HCT116 (cell line): ENCODE measurements around the gene KIFC1. TPM values are rescaled to one million over a fixed set of nuclear protein-coding genes. Genes with fewer than 3 reads are reported as not detected.

Experiments used
- ATAC-seq: fragments of 200-7000 bp; cut with Tn5 transposase; 2 replicates; pipeline ENCODE4 v1.9.1; 2020; ENCODE audit warnings: mild to moderate bottlenecking, moderate library complexity
- BruUV-seq: library from RNA; stranded (reverse); fragments of 400-500 nt; replicated peaks from 2 replicates; lab custom pipeline; 2021; lab: Mats Ljungman, UMichigan
- CTCF ChIA-PET: fragments of 300-600 bp; sonication (Branson Sonifier 250); formaldehyde crosslinking; loops from one replicate; lab custom pipeline; 2021; ENCODE audit warnings: antibody characterized with exemption; lab: Charles Lee
- POLR2A ChIA-PET: fragments of 300-600, 350-600 bp; sonication (Branson Sonifier 250); formaldehyde crosslinking; loops from one replicate; lab custom pipeline; 2021; ENCODE audit warnings: antibody characterized with exemption; lab: Charles Lee
- RAD21 ChIA-PET, 2 experiments: fragments of 300-600 bp; sonication (Branson Sonifier 250); formaldehyde crosslinking; loops; one replicate each; lab custom pipeline; 2023; ENCODE audit warnings: low total read pairs in 2 of 2; ENCODE audit not compliant: uncharacterized antibody in 2 of 2, unreplicated experiment in 2 of 2, low non-redundant PET in 1 of 2; lab: Charles Lee
- DNase-seq: peaks from one replicate; pipeline ENCODE4 v3.0.0-alpha.2; 2010; ENCODE audit warnings: low read depth, low spot score
- H2AFZ ChIP-seq: fragments of 200-600 bp; shearing (Covaris generic), sonication (generic); 2 replicates; pipeline ENCODE4 v1.6.1; 2017; ENCODE audit warnings: low read depth, mixed run types, mixed read lengths, antibody characterized with exemption, low read length; ENCODE audit not compliant: poor library complexity, severe bottlenecking
- H3K27ac ChIP-seq: 2 replicates; pipeline ENCODE4 v1.5.1; 2012; ENCODE audit warnings: low read depth, low read length
- H3K27me3 ChIP-seq: fragments of 200-600 bp; sonication (generic); 2 replicates; pipeline ENCODE4 v1.6.1; 2016; ENCODE audit warnings: mixed run types, low read length, mixed read lengths; ENCODE audit not compliant: insufficient read depth
- H3K36me3 ChIP-seq, 2 experiments: fragments of 200-500 bp in 1 of 2; fragments of 200-600 bp in 1 of 2; sonication (Bioruptor generic) in 1 of 2; sonication (generic) in 1 of 2; 2 replicates each; pipeline versions ENCODE4 v1.5.1 to v1.6.1; 2014 to 2016; ENCODE audit warnings: low read length in 2 of 2, inconsistent platforms in 1 of 2, mixed read lengths in 1 of 2, mixed run types in 1 of 2; ENCODE audit not compliant: insufficient read depth in 2 of 2, control insufficient read depth in 1 of 2
- H3K4me1 ChIP-seq, 2 experiments: fragments of 200-600 bp in 1 of 2; sonication (generic) in 1 of 2; 2 replicates each; pipeline versions ENCODE4 v1.5.1 to v1.6.1; 2012 to 2017; ENCODE audit warnings: low read length in 2 of 2, inconsistent platforms in 1 of 2, mild to moderate bottlenecking in 1 of 2, mixed read lengths in 1 of 2, mixed run types in 1 of 2, moderate library complexity in 1 of 2; ENCODE audit not compliant: insufficient read depth in 2 of 2, control insufficient read depth in 1 of 2
- H3K4me2 ChIP-seq: fragments of 200-600 bp; sonication (generic); 2 replicates; pipeline ENCODE4 v1.6.1; 2017; ENCODE audit warnings: mixed run types, low read length, mixed read lengths
- H3K4me3 ChIP-seq, 2 experiments: fragments of 200-600 bp in 1 of 2; sonication (generic) in 1 of 2; replicated peaks in 1 of 2; 2 replicates each; pipeline ENCODE4 v1.5.1; 2011 to 2016; ENCODE audit warnings: low read length in 2 of 2, control low read depth in 1 of 2, low read depth in 1 of 2, mild to moderate bottlenecking in 1 of 2, mixed read lengths in 1 of 2, mixed run types in 1 of 2
- H3K79me2 ChIP-seq: fragments of 200-600 bp; sonication (generic); 2 replicates; pipeline ENCODE4 v1.6.1; 2017; ENCODE audit warnings: mild to moderate bottlenecking, mixed run types, low read length, moderate library complexity, mixed read lengths; ENCODE audit not compliant: insufficient read depth
- H3K9ac ChIP-seq: fragments of 200-600 bp; sonication (generic); 2 replicates; pipeline ENCODE4 v1.6.1; 2016; ENCODE audit warnings: low read length, mixed read lengths
- H3K9me2 ChIP-seq: fragments of 200-600 bp; sonication (generic), shearing (Covaris generic); 2 replicates; pipeline ENCODE4 v1.6.1; 2017; ENCODE audit warnings: mixed run types, mild to moderate bottlenecking, moderate library complexity; ENCODE audit not compliant: insufficient read depth
- H3K9me3 ChIP-seq, 2 experiments: fragments of 200-500 bp in 1 of 2; fragments of 200-600 bp in 1 of 2; sonication (Bioruptor generic) in 1 of 2; sonication (generic) in 1 of 2; 2 replicates each; pipeline ENCODE4 v1.6.1; 2014 to 2017; ENCODE audit warnings: low read length in 2 of 2, mixed read lengths in 2 of 2, inconsistent platforms in 1 of 2, low read depth in 1 of 2, mild to moderate bottlenecking in 1 of 2, mixed run types in 1 of 2, moderate library complexity in 1 of 2; ENCODE audit not compliant: control insufficient read depth in 1 of 2, insufficient read depth in 1 of 2
- H4K20me1 ChIP-seq: fragments of 200-600 bp; sonication (generic), shearing (Covaris generic); 2 replicates; pipeline ENCODE4 v1.6.1; 2017; ENCODE audit warnings: mixed run types, mild to moderate bottlenecking, moderate library complexity; ENCODE audit not compliant: insufficient read depth
- CBX3 ChIP-seq: IDR thresholded peaks from 2 replicates; pipeline ENCODE4 v1.6.1; 2012; ENCODE audit warnings: low read depth
- EGR1 ChIP-seq: IDR thresholded peaks from 2 replicates; pipeline ENCODE4 v1.6.1; 2012; ENCODE audit warnings: low read depth
- ELF1 ChIP-seq: IDR thresholded peaks from 2 replicates; pipeline ENCODE4 v1.6.1; 2012; ENCODE audit warnings: low read depth, borderline replicate concordance
- EZH2 ChIP-seq: fragments of 200-600 bp; sonication (generic); IDR thresholded peaks from 2 replicates; pipeline ENCODE4 v1.6.1; 2017; ENCODE audit warnings: antibody characterized with exemption, mixed run types
- EZH2phosphoT487 ChIP-seq: fragments of 200-600 bp; IDR thresholded peaks from 2 replicates; pipeline ENCODE4 v1.6.1; 2018; ENCODE audit warnings: antibody characterized with exemption, borderline replicate concordance
- JUND ChIP-seq: IDR thresholded peaks from 2 replicates; pipeline ENCODE4 v1.6.1; 2012
- POLR2A ChIP-seq: IDR thresholded peaks from 2 replicates; pipeline ENCODE4 v1.7.0; 2011; ENCODE audit warnings: borderline replicate concordance; ENCODE audit not compliant: insufficient read depth, insufficient read length; ENCODE audit errors: extremely low read depth
- SIN3A ChIP-seq: IDR thresholded peaks from 2 replicates; pipeline ENCODE4 v1.6.1; 2012; ENCODE audit warnings: low read depth
- SP1 ChIP-seq: IDR thresholded peaks from 2 replicates; pipeline ENCODE4 v1.6.1; 2012; ENCODE audit warnings: low read depth
- SRF ChIP-seq: IDR thresholded peaks from 2 replicates; pipeline ENCODE4 v1.6.1; 2012; ENCODE audit warnings: low read depth
- TCF7L2 ChIP-seq: IDR thresholded peaks from 2 replicates; pipeline ENCODE4 v1.7.0; 2011; ENCODE audit warnings: borderline replicate concordance, inconsistent platforms; ENCODE audit not compliant: insufficient read depth, insufficient read length; ENCODE audit errors: extremely low read depth
- YY1 ChIP-seq: IDR thresholded peaks from 2 replicates; pipeline ENCODE4 v1.6.1; 2011; ENCODE audit warnings: low read length, low read depth, moderate library complexity, mild to moderate bottlenecking; ENCODE audit not compliant: insufficient replicate concordance; ENCODE audit errors: extremely low read depth
- ZBTB33 ChIP-seq: IDR thresholded peaks from 2 replicates; pipeline ENCODE4 v1.6.1; 2011; ENCODE audit warnings: mild to moderate bottlenecking, low read length, moderate library complexity; ENCODE audit not compliant: insufficient replicate concordance; ENCODE audit errors: extremely low read depth
- ZNF274 ChIP-seq: fragments of 200-500 bp; sonication (Bioruptor generic); IDR thresholded peaks from 2 replicates; pipeline ENCODE4 v1.6.1; 2014; ENCODE audit warnings: mild to moderate bottlenecking, low read depth, low read length, inconsistent platforms
- intact Hi-C: fragments of 100-400 bp; cut with micrococcal nuclease; formaldehyde crosslinking; loops from 2 replicates; pipeline ENCODE4 v1.10.0; 2022
- total RNA-seq: library from RNA; stranded (reverse); gene quantifications from one replicate; pipeline ENCODE4 v1.2.1, GENCODE V29; 2021; ENCODE audit not compliant: unreplicated experiment
- TF ChIP-seq, protein P1 (sequence below): IDR thresholded peaks from 2 replicates; pipeline ENCODE4 v1.6.1; 2012
- TF ChIP-seq, protein P2 (sequence below), 3 experiments: fragments of 200-600 bp in 1 of 3; sonication (generic) in 1 of 3; IDR thresholded peaks in 2 of 3; conservative IDR thresholded peaks in 1 of 3; 2 replicates each; pipeline ENCODE4 v1.5.1; 2012 to 2017; ENCODE audit warnings: low read depth in 2 of 3, low read length in 2 of 3, antibody characterized with exemption in 1 of 3, borderline replicate concordance in 1 of 3, control low read depth in 1 of 3, mild to moderate bottlenecking in 1 of 3, mixed read lengths in 1 of 3, mixed run types in 1 of 3, moderate library complexity in 1 of 3; ENCODE audit not compliant: insufficient read depth in 1 of 3

KIFC1 gene
- total RNA-seq, 1 experiment from 2014 or later: 84.7 TPM

DNA sequence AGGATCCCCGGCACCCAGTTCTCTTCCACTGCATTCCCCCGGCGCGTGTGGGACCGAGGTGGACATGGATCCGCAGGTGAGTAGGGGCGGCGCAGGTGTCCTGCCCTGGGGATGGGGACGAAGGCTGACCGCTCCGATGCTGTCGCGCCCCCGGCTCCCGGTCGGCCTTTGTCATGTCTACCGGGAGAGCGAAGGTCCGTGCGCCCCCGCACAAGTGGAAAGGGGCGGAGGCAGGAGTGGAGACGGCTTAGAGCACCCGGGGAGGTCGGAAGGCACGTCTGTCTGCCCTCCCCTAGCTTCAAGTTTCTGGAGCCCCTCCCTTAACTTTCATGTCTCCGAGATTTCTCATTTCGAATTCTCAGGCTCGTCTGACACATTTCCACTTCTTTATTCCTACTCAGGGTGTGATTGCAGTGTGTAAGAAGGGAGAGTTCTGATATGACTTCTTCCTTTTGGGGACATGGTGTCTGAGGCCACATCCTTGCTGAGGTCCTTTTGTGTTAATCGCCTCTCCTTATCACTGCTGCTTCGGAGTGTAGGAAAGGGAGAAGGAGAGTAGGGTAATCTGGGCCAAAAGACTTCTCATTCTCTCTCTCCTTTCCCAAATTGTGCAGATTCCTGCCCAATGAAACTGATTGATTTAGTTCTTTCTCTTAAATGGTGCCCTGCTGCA, 435 bp downstream of the KIFC1 start:
- peak; percentile 12 for ATAC-seq
- ChIA-PET CTCF (no interaction called here), RAD21 (no interaction called here), POLR2A (no interaction called here)
- H3K9ac ChIP-seq: peak overlapping the region; percentile 91
- H3K27ac ChIP-seq: peak overlapping the region; percentile 87
- TF ChIP-seq YY1: no peak
- TF ChIP-seq, protein P1, sequence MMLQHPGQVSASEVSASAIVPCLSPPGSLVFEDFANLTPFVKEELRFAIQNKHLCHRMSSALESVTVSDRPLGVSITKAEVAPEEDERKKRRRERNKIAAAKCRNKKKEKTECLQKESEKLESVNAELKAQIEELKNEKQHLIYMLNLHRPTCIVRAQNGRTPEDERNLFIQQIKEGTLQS: no peak
- no peak for TF ChIP-seq ZBTB33
- TF ChIP-seq SP1: no peak
- peak; percentile 38; the same call in 1 of the 2 replicates for TF ChIP-seq EGR1
- TF ChIP-seq EZH2: no peak
- no peak for TF ChIP-seq TCF7L2
- peak; percentile 44 for TF ChIP-seq POLR2A
- no peak for TF ChIP-seq EZH2phosphoT487
- no peak for TF ChIP-seq CBX3
- no peak for TF ChIP-seq ZNF274
- TF ChIP-seq, protein P2, sequence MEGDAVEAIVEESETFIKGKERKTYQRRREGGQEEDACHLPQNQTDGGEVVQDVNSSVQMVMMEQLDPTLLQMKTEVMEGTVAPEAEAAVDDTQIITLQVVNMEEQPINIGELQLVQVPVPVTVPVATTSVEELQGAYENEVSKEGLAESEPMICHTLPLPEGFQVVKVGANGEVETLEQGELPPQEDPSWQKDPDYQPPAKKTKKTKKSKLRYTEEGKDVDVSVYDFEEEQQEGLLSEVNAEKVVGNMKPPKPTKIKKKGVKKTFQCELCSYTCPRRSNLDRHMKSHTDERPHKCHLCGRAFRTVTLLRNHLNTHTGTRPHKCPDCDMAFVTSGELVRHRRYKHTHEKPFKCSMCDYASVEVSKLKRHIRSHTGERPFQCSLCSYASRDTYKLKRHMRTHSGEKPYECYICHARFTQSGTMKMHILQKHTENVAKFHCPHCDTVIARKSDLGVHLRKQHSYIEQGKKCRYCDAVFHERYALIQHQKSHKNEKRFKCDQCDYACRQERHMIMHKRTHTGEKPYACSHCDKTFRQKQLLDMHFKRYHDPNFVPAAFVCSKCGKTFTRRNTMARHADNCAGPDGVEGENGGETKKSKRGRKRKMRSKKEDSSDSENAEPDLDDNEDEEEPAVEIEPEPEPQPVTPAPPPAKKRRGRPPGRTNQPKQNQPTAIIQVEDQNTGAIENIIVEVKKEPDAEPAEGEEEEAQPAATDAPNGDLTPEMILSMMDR (IDR thresholded peaks at IDR 0.05 in 2 of 3, conservative IDR thresholded peaks at IDR 0.05 in 1 of 3; ENCODE audit: borderline replicate concordance in 1 of 3, insufficient read depth in 1 of 3, low read depth in 2 of 3, low read length in 2 of 3): no peak
- peak; percentile 16; the same call in 1 of the 2 replicates for TF ChIP-seq SIN3A
- TF ChIP-seq SRF: no peak
- no peak for TF ChIP-seq JUND
- TF ChIP-seq ELF1: no peak
- peak overlapping the region; percentile 87 to 97 for H3K4me3 ChIP-seq
- BruUV-seq: TSS peak; percentile 80
- peaks cover 0 to 9% of the 10 kb centered on the region in 2 experiments; a peak in 1 of 4 replicates for H3K36me3 ChIP-seq
- H3K79me2 ChIP-seq: peaks cover 53% of the 10 kb centered on the region
- H3K27me3 ChIP-seq: no peaks in the 10 kb centered on the region
- DNase-seq: no peak
- H4K20me1 ChIP-seq: no peaks in the 10 kb centered on the region; the same call in 1 of the 2 replicates
- H2AFZ ChIP-seq: no peak overlapping the region
- no peaks in the 10 kb centered on the region for H3K9me3 ChIP-seq
- H3K9me2 ChIP-seq: no peaks in the 10 kb centered on the region
- peaks cover 11 to 28% of the 10 kb centered on the region in 2 experiments for H3K4me1 ChIP-seq
- peak overlapping the region; percentile 79 for H3K4me2 ChIP-seq
- intact Hi-C loops: loop anchor here (1.0 to 5.0 kb wide), 2 partner anchors 18 to 105 kb away; partner anchors contain the start of genes PFDN6 and WDR46
